Dendritic cell treated with granulocyte-macrophage colony-stimulating factor and Interleukin-4, amounts not matched to agents 40 ng/mL and 50 ng/mL, for 4 days (primary cell): Measurements from ENCODE around the gene ZDHHC1.
A peak's percentile ranks its signal among the peaks of the same experiment; 100 is the strongest.

Source experiments
- H3K27ac Mint-ChIP-seq: one replicate; pipeline ENCODE4 v1.8.0; 2022; ENCODE audit warnings: mild to moderate bottlenecking, mixed read lengths
- H3K27me3 Mint-ChIP-seq: one replicate; pipeline ENCODE4 v1.8.0; 2022; ENCODE audit warnings: mild to moderate bottlenecking, mixed read lengths
- H3K36me3 Mint-ChIP-seq: one replicate; pipeline ENCODE4 v1.8.0; 2022; ENCODE audit warnings: low read depth, mixed read lengths
- H3K4me1 Mint-ChIP-seq: one replicate; pipeline ENCODE4 v1.8.0; 2022; ENCODE audit warnings: low read depth, mixed read lengths
- H3K4me3 Mint-ChIP-seq: one replicate; pipeline ENCODE4 v1.8.0; 2022; ENCODE audit warnings: mild to moderate bottlenecking, moderate library complexity, mixed read lengths
- H3K9me3 Mint-ChIP-seq: one replicate; pipeline ENCODE4 v1.8.0; 2022; ENCODE audit warnings: mixed read lengths
- intact Hi-C: fragments of 100-400 bp; cut with micrococcal nuclease; formaldehyde crosslinking; loops from one replicate; pipeline ENCODE4 v1.15.0; 2022

The ZDHHC1 gene

DNA sequence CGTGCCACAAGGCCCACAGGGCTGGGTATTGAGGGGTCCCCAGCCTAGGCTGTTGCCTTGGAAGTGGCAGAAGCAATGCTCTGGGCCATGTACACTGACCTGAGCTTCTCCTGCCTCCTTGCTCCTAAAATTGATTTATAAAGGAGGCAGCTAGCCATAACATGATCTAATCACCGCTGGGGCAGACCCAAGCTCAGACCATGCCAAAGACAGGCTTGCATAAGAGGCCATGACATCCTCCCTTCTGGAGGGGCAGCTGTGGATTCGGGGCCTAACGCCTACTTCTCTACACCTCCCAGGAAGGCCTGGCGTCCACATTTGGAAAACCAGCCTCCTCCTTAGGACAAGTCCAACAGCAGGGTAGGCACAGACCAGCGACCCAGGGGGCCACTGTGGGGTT, 27.0 kb upstream of the ZDHHC1 start:
- Mint-ChIP-seq H3K4me3 (no peak overlapping the region), H3K9me3 (no peaks in the 10 kb centered on the region), H3K36me3 (peaks cover 100% of the 10 kb centered on the region), H3K27me3 (no peaks in the 10 kb centered on the region), H3K4me1 (peaks cover 24% of the 10 kb centered on the region), H3K27ac (no peak overlapping the region)
- intact Hi-C loops, result no loop called here

GRCh38 chr16:67442581-67443255, 26.4 kb upstream of the ZDHHC1 start:
- Mint-ChIP-seq H3K27me3 (no peaks in the 10 kb centered on the region), H3K4me3 (no peak overlapping the region), H3K36me3 (peaks cover 100% of the 10 kb centered on the region), H3K4me1 (peaks cover 29% of the 10 kb centered on the region), H3K9me3 (no peaks in the 10 kb centered on the region), H3K27ac (no peak overlapping the region)
- intact Hi-C loops, result no loop called here

DNA sequence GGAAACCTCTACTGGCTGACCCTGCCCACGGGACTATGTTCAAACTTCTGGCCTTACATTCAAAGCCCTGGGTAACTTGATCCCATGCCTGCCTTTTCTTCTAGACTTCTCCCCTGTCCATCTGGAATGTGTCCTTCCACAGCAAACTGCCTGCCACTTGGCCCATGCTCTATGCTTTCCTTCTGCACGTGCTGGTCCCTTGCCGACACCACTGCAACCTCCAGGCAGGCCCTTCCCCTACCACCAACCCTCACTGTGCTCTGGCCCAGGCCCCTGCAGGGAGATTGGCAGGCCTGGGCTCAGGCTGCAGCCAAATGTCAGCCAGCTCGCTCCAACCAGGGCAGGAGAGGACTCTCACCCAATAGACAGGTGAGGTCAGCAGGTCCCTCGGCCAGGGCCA, 25.6 kb upstream of the ZDHHC1 start:
- no peaks in the 10 kb centered on the region for H3K27me3 Mint-ChIP-seq
- peak overlapping the region; percentile 5 for H3K27ac Mint-ChIP-seq
- no peak overlapping the region for H3K4me3 Mint-ChIP-seq
- no peaks in the 10 kb centered on the region for H3K9me3 Mint-ChIP-seq
- intact Hi-C loops, result no loop called here
- H3K4me1 Mint-ChIP-seq, result peaks cover 32% of the 10 kb centered on the region
- H3K36me3 Mint-ChIP-seq, result peaks cover 100% of the 10 kb centered on the region

- Mint-ChIP-seq H3K4me3 (no peak overlapping the region), H3K27ac (no peak overlapping the region)
Observed at GRCh38 chr16:67441271-67441753, 25.0 kb upstream of the ZDHHC1 start.

GRCh38 chr16:67438824-67439393, 22.6 kb upstream of the ZDHHC1 start:
- Mint-ChIP-seq H3K27ac (no peak overlapping the region), H3K36me3 (peaks cover 92% of the 10 kb centered on the region), H3K4me3 (no peak overlapping the region), H3K27me3 (peaks cover 5% of the 10 kb centered on the region), H3K9me3 (no peaks in the 10 kb centered on the region), H3K4me1 (peaks cover 43% of the 10 kb centered on the region)
- intact Hi-C loops, result no loop called here

More at GRCh38 chr16:67441271-67441753, 25.0 kb upstream of the ZDHHC1 start:
- Mint-ChIP-seq H3K36me3 (peaks cover 100% of the 10 kb centered on the region), H3K9me3 (no peaks in the 10 kb centered on the region), H3K27me3 (no peaks in the 10 kb centered on the region), H3K4me1 (peaks cover 32% of the 10 kb centered on the region)
- intact Hi-C loops, result no loop called here

- H3K4me3 Mint-ChIP-seq, result no peak overlapping the region
- H3K9me3 Mint-ChIP-seq, result no peaks in the 10 kb centered on the region
- peaks cover 11% of the 10 kb centered on the region for H3K27me3 Mint-ChIP-seq
- no peak overlapping the region for H3K27ac Mint-ChIP-seq
- intact Hi-C loops, result no loop called here
- peaks cover 47% of the 10 kb centered on the region for H3K4me1 Mint-ChIP-seq
- peaks cover 92% of the 10 kb centered on the region for H3K36me3 Mint-ChIP-seq
Observed at GRCh38 chr16:67438098-67438791, 22.0 kb upstream of the ZDHHC1 start.

DNA sequence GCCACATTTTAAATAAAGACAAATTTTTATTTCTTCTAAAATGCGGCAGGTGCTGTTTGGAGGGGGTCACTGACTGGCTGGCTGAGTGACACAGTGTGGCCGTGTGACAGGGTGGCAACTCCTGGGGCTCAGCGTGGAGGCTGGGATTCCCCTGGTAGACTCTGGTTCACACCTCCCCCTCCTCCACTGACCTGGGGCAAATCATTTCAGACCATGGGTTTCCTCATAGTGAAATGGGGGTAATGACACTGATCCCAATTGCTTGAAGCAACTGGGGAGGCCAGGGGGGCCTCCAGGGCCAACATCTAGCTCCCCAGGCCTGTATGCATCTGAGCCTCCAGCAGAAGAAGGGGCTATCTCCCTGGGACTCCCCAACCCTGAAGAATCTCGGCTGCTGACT, 21.2 kb upstream of the ZDHHC1 start:
- Mint-ChIP-seq H3K36me3 (peaks cover 92% of the 10 kb centered on the region), H3K27ac (no peak overlapping the region), H3K9me3 (no peaks in the 10 kb centered on the region), H3K4me3 (no peak overlapping the region), H3K27me3 (peaks cover 19% of the 10 kb centered on the region), H3K4me1 (peaks cover 55% of the 10 kb centered on the region)
- intact Hi-C loops, result no loop called here

- Mint-ChIP-seq H3K4me3 (no peak overlapping the region), H3K27ac (no peak overlapping the region), H3K36me3 (peaks cover 87% of the 10 kb centered on the region), H3K4me1 (peaks cover 62% of the 10 kb centered on the region), H3K27me3 (peaks cover 26% of the 10 kb centered on the region), H3K9me3 (no peaks in the 10 kb centered on the region)
- intact Hi-C loops, result no loop called here
Observed at GRCh38 chr16:67436640-67437193, 20.4 kb upstream of the ZDHHC1 start.

DNA sequence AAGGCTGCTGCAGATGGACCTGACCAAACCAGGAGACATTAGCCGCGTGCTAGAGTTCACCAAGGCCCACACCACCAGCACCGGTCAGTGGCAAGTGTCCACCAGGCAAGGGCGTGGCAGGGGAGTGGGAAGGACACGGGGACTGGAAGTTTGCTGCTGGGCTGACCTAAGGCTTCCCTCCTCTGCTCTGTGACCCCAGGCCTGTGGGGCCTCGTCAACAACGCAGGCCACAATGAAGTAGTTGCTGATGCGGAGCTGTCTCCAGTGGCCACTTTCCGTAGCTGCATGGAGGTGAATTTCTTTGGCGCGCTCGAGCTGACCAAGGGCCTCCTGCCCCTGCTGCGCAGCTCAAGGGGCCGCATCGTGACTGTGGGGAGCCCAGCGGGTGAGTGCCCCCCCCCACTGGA, 19.5 kb upstream of the ZDHHC1 start:
- H3K27me3 Mint-ChIP-seq, result peaks cover 29% of the 10 kb centered on the region
- peak overlapping the region; percentile 48 for H3K27ac Mint-ChIP-seq

DNA sequence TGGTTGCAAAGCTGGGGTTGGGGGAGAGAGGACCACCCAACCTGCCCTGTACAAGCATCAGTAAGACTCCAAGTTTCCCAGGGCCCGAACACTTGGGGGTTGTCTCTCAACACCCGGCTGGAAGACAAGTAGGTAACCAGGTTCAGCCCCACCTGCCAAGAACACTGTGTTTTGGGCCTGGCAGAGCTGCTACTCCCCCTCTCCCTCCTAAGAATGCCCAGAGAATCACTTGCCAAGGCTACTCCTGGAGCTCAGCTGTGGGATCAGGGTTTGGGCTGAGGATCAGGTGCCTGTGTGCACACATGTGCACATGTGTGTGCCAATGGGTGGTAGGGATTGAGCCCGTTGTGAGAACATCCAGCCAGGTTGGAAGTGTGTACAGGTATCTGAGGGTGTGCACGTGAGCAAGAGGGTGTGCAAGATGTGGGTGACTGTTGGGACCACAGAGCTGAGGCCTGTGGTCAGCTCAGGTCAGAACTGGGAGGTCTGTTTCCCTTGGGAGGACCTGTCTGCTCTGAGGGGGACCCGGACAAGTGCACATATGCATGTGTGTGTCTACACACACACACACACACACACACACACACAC, 16.9 kb upstream of the ZDHHC1 start:
- Mint-ChIP-seq H3K4me3 (no peak overlapping the region), H3K36me3 (peaks cover 52% of the 10 kb centered on the region), H3K4me1 (peaks cover 71% of the 10 kb centered on the region), H3K9me3 (no peaks in the 10 kb centered on the region), H3K27ac (no peak overlapping the region), H3K27me3 (peaks cover 51% of the 10 kb centered on the region)
- intact Hi-C loops, result no loop called here

More for the DNA sequence above, 19.5 kb upstream of the ZDHHC1 start:
- Mint-ChIP-seq H3K9me3 (no peaks in the 10 kb centered on the region), H3K4me3 (no peak overlapping the region), H3K36me3 (peaks cover 77% of the 10 kb centered on the region), H3K4me1 (peaks cover 67% of the 10 kb centered on the region)
- intact Hi-C loops, result no loop called here

- intact Hi-C loops, result no loop called here
- Mint-ChIP-seq H3K36me3 (peaks cover 45% of the 10 kb centered on the region), H3K4me3 (no peak overlapping the region), H3K4me1 (peaks cover 63% of the 10 kb centered on the region), H3K9me3 (no peaks in the 10 kb centered on the region), H3K27me3 (peaks cover 58% of the 10 kb centered on the region), H3K27ac (no peak overlapping the region)
Observed at GRCh38 chr16:67432506-67432890, 16.2 kb upstream of the ZDHHC1 start.

DNA sequence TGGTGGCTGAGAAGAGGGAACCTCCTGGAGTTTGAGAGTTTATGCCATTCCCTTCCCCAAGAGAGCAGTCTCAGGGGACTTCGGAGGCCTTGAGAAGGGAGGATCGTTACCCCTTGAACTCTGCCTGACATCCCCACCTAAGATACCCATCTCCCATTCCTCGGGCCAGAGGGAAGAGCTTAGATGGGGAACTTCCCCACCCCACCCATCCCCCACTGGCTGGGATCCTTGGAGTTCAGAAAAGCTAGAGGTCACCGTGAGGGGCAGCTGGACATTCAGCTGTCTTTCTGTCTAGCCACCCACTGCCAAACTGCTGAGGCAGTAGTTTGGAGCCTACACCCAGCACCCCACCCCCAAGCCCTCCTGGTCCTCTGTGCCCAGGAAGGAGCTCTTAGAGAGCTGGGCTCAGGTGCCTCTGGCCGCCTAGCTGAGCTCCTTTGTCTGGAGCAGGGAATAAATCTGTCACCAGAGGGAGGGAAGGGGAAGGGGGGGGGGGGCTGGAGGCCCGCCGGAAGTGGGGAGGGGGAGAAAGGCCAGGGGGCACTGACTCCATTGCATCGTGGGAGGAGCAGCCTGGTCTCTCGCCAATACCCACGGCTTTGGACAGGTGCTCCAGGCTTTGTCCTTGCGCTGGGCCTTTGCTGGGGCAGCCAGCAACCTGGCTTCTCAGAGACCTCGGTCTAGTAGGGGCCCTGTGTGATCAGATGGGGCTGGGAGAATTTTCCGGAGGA, 15.7 kb upstream of the ZDHHC1 start:
- Mint-ChIP-seq H3K4me3 (peak overlapping the region; percentile 76), H3K9me3 (no peaks in the 10 kb centered on the region), H3K4me1 (peaks cover 59% of the 10 kb centered on the region), H3K27me3 (peaks cover 62% of the 10 kb centered on the region), H3K36me3 (peaks cover 39% of the 10 kb centered on the region), H3K27ac (no peak overlapping the region)
- intact Hi-C loops, result no loop called here

GRCh38 chr16:67430977-67431774, 14.9 kb upstream of the ZDHHC1 start, which contains the start of gene HSD11B2:
Gene HSD11B2, plus strand, starts transcription at chr16:67431121. Its CDS starts 128 bp downstream, at chr16:67431249.
- peaks cover 31% of the 10 kb centered on the region for H3K36me3 Mint-ChIP-seq

More at GRCh38 chr16:67430977-67431774, 14.9 kb upstream of the ZDHHC1 start, which contains the start of gene HSD11B2:
- intact Hi-C loops, result no loop called here
- Mint-ChIP-seq H3K27ac (peak within 1 kb of the TSS; percentile 62), H3K4me1 (peaks cover 51% of the 10 kb centered on the region), H3K4me3 (peak within 1 kb of the TSS; percentile 76), H3K27me3 (peaks cover 68% of the 10 kb centered on the region), H3K9me3 (no peaks in the 10 kb centered on the region)
